ENCODE measurements around the gene PRDM16. TPM values are rescaled to one million over a fixed set of nuclear protein-coding genes. Genes with fewer than 3 reads are reported as not detected.

PRDM16 gene
- total RNA-seq, 1 experiment from 2014 or later: 1.4 TPM

GRCh38 chr1:3349161-3349967, 280.4 kb downstream of the PRDM16 start:
- Histone ChIP-seq H3K4me1 (peaks cover 19% of the 10 kb centered on the region), H3K27ac (no peak overlapping the region), H3K36me3 (no peaks in the 10 kb centered on the region), H3K27me3 (0 out of 2 replicates have a peak, but pooled peaks cover 7% of the 10 kb centered on the region), H3K9me3 (replicated peaks) (0 out of 2 replicates have a peak, but pooled peaks cover 1% of the 10 kb centered on the region), H3K4me3 (no peak overlapping the region)
- peak in 1 of 2 experiments; percentile 55 for DNase-seq

- Histone ChIP-seq H3K36me3 (no peaks in the 10 kb centered on the region), H3K9me3 (replicated peaks) (no peaks in the 10 kb centered on the region), H3K4me3 (no peak overlapping the region), H3K27me3 (0 out of 2 replicates have a peak, but pooled peaks cover 7% of the 10 kb centered on the region), H3K4me1 (peaks cover 19% of the 10 kb centered on the region), H3K27ac (no peak overlapping the region)
- no peak for DNase-seq
Measured at GRCh38 chr1:3349968-3350299, 280.9 kb downstream of the PRDM16 start.

DNA sequence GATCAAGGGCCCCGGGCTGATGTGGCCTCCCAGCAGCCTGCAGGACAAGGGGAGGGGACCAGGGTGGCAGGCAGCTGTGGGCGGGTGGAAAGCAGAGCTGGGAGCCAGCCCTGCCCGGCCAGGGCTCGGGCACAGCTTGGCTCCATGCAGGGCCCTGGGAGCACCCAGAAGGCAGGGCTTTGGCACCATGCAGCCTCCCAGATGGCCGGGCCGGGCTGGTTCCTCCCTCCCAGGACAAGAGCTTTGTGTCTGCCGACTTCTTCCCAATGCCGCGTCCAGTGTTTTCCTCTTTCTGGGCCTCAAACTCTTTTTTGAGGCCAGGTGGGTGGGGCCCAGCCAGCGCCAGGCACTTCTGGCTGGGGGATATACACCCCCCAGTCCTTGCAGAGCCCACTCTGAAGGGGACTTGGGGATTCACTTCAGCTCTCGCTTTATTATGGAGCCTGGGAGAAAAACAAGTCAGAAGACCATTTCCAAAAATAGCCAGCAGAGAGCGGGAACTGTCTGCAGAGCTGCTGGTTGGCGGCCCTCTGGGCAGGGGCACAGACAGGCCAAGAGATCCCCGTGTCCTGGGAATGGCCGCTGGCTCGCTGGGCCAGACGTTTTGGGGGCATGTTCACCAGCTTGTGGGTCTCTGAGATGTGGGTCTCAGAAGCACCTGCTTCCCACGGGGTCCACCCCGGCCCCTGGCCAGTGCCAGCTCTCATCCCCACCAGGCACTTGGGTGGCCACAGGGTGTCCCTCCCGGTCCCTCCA, 281.7 kb downstream of the PRDM16 start:
- Histone ChIP-seq H3K4me1 (peaks cover 19% of the 10 kb centered on the region), H3K27me3 (0 out of 2 replicates have a peak, but pooled peaks cover 7% of the 10 kb centered on the region), H3K9me3 (replicated peaks) (no peaks in the 10 kb centered on the region), H3K36me3 (no peaks in the 10 kb centered on the region), H3K4me3 (no peak overlapping the region), H3K27ac (no peak overlapping the region)
- peak in 1 of 2 experiments; percentile 60 for DNase-seq

- H3K4me1 ChIP-seq: peaks cover 18% of the 10 kb centered on the region
- H3K27me3 ChIP-seq: 0 out of 2 replicates have a peak, but pooled peaks cover 7% of the 10 kb centered on the region
- H3K4me3 ChIP-seq: no peak overlapping the region
- DNase-seq: no peak
- no peaks in the 10 kb centered on the region for H3K9me3 ChIP-seq (replicated peaks)
- H3K27ac ChIP-seq: no peak overlapping the region
- no peaks in the 10 kb centered on the region for H3K36me3 ChIP-seq
Measured at GRCh38 chr1:3351449-3352298, 282.7 kb downstream of the PRDM16 start.

GRCh38 chr1:3352299-3352951, 283.4 kb downstream of the PRDM16 start:
- no peaks in the 10 kb centered on the region for H3K9me3 ChIP-seq (replicated peaks)
- no peak overlapping the region for H3K27ac ChIP-seq
- DNase-seq: peak; percentile 57 to 75
- peaks cover 11% of the 10 kb centered on the region for H3K4me1 ChIP-seq
- 0 out of 2 replicates have a peak, but pooled peaks cover 7% of the 10 kb centered on the region for H3K27me3 ChIP-seq
- H3K36me3 ChIP-seq: no peaks in the 10 kb centered on the region
- H3K4me3 ChIP-seq: no peak overlapping the region

DNA sequence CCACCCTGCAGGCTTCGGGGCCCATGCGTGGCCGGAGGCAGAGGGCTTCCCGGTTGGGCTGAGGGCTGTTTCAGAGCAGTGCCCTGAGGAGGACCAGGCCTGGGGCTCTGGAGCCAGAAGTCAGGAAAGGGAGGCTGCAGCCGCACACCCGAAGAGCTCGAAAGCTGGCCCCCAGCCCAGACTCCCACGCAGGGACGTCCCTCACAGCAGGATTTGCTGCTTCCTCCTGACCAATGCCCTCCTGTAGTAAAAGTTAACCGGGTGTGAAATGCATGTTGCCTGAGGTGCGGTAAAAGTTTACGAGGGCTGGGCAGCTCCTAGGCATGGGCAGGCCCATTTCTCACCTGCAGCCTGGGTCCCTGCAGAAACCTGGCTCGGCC, 283.9 kb downstream of the PRDM16 start:
- peaks cover 7% of the 10 kb centered on the region; the same call in 1 of the 2 replicates for H3K4me1 ChIP-seq
- DNase-seq: peak; percentile 47 to 59
- H3K4me3 ChIP-seq: no peak overlapping the region
- 0 out of 2 replicates have a peak, but pooled peaks cover 7% of the 10 kb centered on the region for H3K27me3 ChIP-seq
- no peaks in the 10 kb centered on the region for H3K36me3 ChIP-seq
- no peaks in the 10 kb centered on the region for H3K9me3 ChIP-seq (replicated peaks)
- no peak overlapping the region for H3K27ac ChIP-seq

GRCh38 chr1:3353876-3354275, 284.9 kb downstream of the PRDM16 start:
- H3K4me3 ChIP-seq: no peak overlapping the region
- peaks cover 3% of the 10 kb centered on the region; the same call in 1 of the 2 replicates for H3K4me1 ChIP-seq
- peaks cover 10% of the 10 kb centered on the region; the same call in 1 of the 2 replicates for H3K27me3 ChIP-seq
- H3K9me3 ChIP-seq (replicated peaks): no peaks in the 10 kb centered on the region
- no peaks in the 10 kb centered on the region for H3K36me3 ChIP-seq
- H3K27ac ChIP-seq: no peak overlapping the region
- DNase-seq: no peak

GRCh38 chr1:3355089-3355488, 286.1 kb downstream of the PRDM16 start:
- no peak overlapping the region for H3K27ac ChIP-seq
- H3K4me1 ChIP-seq: peaks cover 13% of the 10 kb centered on the region
- H3K9me3 ChIP-seq (replicated peaks): no peaks in the 10 kb centered on the region
- DNase-seq: no peak
- peaks cover 22% of the 10 kb centered on the region for H3K27me3 ChIP-seq
- no peak overlapping the region for H3K4me3 ChIP-seq
- no peaks in the 10 kb centered on the region for H3K36me3 ChIP-seq

DNA sequence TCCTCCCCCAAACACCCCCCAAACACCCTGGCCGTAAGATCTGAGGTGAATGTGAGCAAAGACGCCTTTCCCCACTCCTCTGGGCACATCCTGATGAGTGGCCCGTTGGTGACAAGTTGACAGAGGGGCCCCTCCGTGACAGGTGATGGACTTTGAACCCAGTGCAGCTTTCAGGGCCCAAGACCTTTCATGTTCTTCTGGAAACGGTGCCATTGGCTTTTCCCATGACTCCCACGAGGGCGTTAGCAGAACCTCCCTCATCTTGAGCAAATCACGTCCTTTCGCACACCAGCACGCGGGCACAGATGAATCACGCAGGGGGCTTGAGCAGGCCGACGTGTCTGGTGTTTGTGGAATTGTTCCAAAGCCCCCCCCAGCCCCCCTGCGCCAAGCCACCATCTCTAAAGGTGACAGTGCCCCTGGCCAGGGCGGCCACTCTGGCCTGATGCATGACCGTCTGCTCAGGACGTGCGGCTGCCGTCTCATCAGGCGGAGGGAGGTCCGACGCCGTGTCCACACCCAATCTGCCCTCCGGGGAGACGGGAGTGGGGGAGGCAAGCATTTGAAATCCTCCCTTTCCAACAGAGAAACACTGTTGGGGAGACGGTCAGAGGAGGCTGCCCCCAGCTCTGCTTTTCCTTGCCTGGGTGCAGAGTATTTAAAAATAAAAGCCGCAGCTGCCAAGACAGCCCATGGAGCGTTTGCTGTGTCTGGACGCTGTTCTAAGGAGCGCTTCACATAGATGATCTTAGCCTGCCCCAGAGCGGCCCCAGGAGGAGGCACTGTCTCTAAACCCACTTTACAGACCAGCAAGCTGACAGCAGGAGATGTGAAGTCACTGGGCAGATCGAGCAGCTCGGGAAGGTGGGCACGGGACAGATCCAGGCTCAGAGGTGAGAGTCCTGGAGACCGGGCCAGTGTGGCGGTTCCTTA, 287.2 kb downstream of the PRDM16 start:
- Histone ChIP-seq H3K36me3 (no peaks in the 10 kb centered on the region), H3K27me3 (peaks cover 25% of the 10 kb centered on the region), H3K4me3 (no peak overlapping the region), H3K9me3 (replicated peaks) (no peaks in the 10 kb centered on the region), H3K27ac (no peak overlapping the region), H3K4me1 (peaks cover 24% of the 10 kb centered on the region)
- no peak for DNase-seq

DNA sequence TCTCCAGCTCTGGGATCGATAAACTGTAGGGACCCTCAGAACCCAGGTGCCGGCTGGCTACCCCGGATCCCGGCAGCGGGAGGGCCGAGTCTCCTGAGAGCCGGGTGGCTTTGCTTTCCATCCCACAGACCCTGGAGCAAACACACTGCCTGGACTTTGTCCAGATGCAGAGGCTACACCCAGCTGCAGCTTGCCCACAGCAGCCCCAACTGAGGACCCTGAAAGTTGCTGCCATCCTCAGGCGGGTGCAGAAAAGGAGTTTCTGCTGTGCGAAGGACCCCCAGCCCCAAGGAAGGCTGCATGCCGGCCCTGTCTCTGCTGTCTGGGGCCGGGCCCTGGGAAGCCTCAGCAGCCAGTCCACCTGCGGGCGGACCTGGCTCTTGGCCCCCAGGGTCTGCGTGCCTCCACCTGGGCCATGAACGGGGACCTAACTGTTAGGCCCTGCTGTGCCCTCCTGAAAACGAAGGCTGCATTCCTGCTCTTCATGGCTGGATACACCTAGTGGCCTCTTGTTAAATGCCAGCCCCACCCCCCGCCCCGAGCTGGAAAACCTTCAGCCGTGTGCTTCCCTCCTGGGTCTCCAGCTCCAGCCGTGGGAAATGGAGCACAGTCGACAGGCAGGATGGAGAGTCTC, 287.9 kb downstream of the PRDM16 start:
- DNase-seq: no peak
- peaks cover 28% of the 10 kb centered on the region for H3K4me1 ChIP-seq
- no peaks in the 10 kb centered on the region for H3K9me3 ChIP-seq (replicated peaks)
- peaks cover 28% of the 10 kb centered on the region for H3K27me3 ChIP-seq
- H3K27ac ChIP-seq: no peak overlapping the region
- H3K36me3 ChIP-seq: no peaks in the 10 kb centered on the region
- no peak overlapping the region for H3K4me3 ChIP-seq

GRCh38 chr1:3357526-3358297, 288.7 kb downstream of the PRDM16 start:
- H3K27me3 ChIP-seq: peaks cover 28% of the 10 kb centered on the region
- DNase-seq: no peak
- H3K4me3 ChIP-seq: no peak overlapping the region

DNA sequence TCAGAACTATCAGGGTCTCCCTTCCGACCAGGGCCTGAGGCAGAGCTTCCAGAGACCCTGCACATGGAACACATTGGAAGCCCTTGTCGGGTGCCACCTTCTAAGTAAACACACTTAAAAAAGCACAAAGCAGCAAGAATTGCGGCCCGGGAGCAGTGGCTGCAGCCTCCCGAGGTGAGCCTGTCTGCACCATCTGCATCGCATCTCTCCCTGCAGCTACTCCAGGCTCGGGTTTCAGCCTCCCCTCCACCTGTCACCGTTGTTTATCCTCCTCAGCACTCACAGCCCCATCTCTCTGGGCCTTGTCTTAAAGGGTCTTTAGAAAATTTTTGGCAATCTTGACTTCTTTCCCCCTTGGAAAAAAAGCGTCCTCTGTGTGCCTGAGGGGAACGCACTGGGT, 290.3 kb downstream of the PRDM16 start:
- no peaks in the 10 kb centered on the region for H3K36me3 ChIP-seq
- peaks cover 28% of the 10 kb centered on the region for H3K27me3 ChIP-seq
- H3K27ac ChIP-seq: no peak overlapping the region
- H3K4me3 ChIP-seq: no peak overlapping the region
- no peaks in the 10 kb centered on the region for H3K9me3 ChIP-seq (replicated peaks)
- DNase-seq: peak; percentile 59 to 82
- H3K4me1 ChIP-seq: peaks cover 25% of the 10 kb centered on the region

More at GRCh38 chr1:3357526-3358297, 288.7 kb downstream of the PRDM16 start:
- peaks cover 28% of the 10 kb centered on the region for H3K4me1 ChIP-seq
- H3K9me3 ChIP-seq (replicated peaks): no peaks in the 10 kb centered on the region
- H3K36me3 ChIP-seq: no peaks in the 10 kb centered on the region
- H3K27ac ChIP-seq: no peak overlapping the region
